Measurements from ENCODE around the gene DISP2.

The DISP2 gene

DNA sequence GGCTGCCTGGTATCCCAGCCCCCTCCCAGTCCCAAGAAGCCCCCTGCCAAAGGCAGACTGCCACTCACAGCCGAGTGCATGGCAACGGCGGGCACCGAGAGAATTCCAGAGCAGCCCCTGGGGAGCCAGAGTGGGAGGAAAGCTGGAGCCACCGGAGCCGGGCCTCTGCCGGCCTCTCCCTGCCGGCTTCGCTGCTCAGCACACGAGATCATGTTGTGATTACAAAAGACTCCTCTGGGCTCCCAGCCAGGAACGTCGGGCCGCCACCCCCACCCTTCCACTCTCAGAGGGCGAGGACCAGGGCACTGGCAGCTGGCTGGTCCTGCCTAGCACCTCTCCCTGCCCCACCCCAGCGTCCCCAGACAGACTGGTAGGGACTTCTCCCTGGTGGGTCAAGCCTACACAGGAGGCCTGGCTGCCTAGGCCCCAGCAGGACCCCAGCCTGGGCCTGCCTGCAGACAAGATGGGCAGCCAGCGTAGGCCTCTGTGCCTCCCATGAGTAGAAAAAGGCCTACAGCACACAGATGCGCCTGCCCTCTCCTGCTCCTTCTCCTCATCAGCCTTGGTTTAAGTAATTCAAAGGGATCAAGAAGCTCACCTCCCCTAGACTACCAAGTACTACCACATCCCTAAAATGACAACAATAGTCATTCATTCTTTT is 17.1 kb upstream of the DISP2 start, which contains the start of gene CCDC9B (continued):
- peak; percentile 64 for TF ChIP-seq ZIC2 (tag by site-specific recombination; IDR thresholded peaks at IDR 0.05)

DNA sequence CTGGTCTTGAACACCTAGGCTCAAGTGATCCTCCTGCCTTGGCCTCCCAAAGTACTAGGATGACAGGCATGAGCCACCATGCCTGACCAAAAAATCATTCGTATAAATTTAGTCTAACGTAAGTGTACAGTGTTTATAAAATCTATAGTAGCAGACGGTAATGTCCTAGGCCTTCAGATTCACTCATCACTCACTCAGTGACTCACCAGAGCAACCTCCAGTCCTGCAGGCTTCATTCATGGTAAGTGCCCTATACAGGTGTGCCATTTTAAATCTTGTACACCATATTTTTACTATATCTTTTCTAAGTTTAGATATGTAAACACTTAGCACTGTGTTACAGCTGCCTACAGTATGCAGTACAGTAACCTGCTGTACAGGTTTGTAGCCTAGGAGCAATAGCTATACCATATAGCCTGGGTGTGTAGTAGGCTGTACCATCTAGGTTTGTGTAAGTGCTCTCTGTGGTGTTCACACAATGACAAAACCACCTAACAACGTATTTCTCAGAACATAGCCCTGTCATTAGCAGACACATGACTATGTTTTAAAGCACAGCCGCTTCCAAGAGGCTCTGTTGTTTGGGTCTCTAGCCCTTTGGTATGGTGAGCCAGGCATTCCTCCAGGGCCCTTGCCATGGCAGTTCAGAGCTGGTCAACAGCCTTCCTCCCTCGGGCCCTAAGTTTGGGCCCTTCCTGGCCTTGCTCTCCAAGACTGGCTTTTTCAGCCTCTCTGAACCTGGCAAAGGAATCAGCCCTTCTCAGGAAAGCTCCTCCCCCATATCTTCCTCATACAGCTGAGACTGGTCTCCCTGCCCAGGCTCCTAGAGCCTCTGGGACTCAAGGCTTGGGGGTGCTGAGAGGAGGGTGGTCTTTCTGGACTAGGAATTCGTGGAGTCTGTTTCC is 15.4 kb upstream of the DISP2 start:
- TF ChIP-seq, protein P1, sequence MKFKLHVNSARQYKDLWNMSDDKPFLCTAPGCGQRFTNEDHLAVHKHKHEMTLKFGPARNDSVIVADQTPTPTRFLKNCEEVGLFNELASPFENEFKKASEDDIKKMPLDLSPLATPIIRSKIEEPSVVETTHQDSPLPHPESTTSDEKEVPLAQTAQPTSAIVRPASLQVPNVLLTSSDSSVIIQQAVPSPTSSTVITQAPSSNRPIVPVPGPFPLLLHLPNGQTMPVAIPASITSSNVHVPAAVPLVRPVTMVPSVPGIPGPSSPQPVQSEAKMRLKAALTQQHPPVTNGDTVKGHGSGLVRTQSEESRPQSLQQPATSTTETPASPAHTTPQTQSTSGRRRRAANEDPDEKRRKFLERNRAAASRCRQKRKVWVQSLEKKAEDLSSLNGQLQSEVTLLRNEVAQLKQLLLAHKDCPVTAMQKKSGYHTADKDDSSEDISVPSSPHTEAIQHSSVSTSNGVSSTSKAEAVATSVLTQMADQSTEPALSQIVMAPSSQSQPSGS (tag by site-specific recombination; IDR thresholded peaks at IDR 0.05; ENCODE audit: low read depth): no peak
- TF ChIP-seq ZNF266 (tag by site-specific recombination; IDR thresholded peaks at IDR 0.05; ENCODE audit: low read depth): no peak
- peak; percentile 72 for TF ChIP-seq PRDM10 (tag by site-specific recombination; IDR thresholded peaks at IDR 0.05)
- H3K4me3 ChIP-seq (ENCODE audit: low read depth, low read length): no peak overlapping the region
- H3K4me1 ChIP-seq (ENCODE audit: control insufficient read depth, insufficient read depth, low read length): peaks cover 10% of the 10 kb centered on the region; the same call in 1 of the 2 replicates
- H3K9me3 ChIP-seq (ENCODE audit: control insufficient read depth, insufficient read depth, low read depth, low read length): no peaks in the 10 kb centered on the region
- ChIA-PET POLR2A (interaction anchor here (1.2 kb wide), 1 partner anchor 20 kb away, joined by 3 read pairs; no protein-coding TSS in a partner anchor), CTCF (interaction anchor here (0.8 to 7.1 kb wide), 11 partner anchors 9 to 79 kb away, joined by 3 to 53 read pairs (median 6); partner anchors contain the start of genes DISP2 and KNSTRN)
- H3K27ac ChIP-seq (ENCODE audit: extremely low read depth, low read depth, low read length): no peak overlapping the region
- no peaks in the 10 kb centered on the region for H3K36me3 ChIP-seq (ENCODE audit: control insufficient read depth in 2 of 2, insufficient read depth in 1 of 2, low read length in 2 of 2)

DNA sequence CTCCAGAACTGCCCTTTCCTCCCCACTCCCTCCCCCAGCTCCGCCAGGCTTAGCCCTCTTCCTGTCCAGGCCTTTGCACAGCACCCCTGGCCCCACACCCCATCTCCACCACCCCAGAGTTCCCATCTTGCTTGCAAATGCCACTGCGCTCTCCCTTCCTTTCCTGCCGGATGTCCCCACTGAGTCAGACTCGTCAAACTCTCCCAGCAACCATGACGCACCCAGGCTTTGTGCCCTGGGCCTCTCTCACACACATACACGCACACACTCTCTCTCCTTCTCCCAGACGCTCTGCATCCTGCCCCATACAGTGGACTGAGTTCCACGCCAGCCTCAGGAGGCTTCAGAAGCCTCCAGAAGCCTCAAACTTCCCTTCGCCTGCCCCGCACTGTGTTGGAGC is 14.5 kb upstream of the DISP2 start:
- Histone ChIP-seq H3K27ac (ENCODE audit: extremely low read depth, low read depth, low read length) (no peak overlapping the region), H3K36me3 (ENCODE audit: control insufficient read depth in 2 of 2, insufficient read depth in 1 of 2, low read length in 2 of 2) (no peaks in the 10 kb centered on the region), H3K9me3 (ENCODE audit: control insufficient read depth, insufficient read depth, low read depth, low read length) (no peaks in the 10 kb centered on the region), H3K4me3 (ENCODE audit: low read depth, low read length) (no peak overlapping the region), H3K4me1 (ENCODE audit: control insufficient read depth, insufficient read depth, low read length) (peaks cover 10% of the 10 kb centered on the region; the same call in 1 of the 2 replicates)
- POLR2A ChIA-PET: interaction anchor here (1.5 kb wide), 1 partner anchor 78 kb away, joined by 6 read pairs; no protein-coding TSS in a partner anchor
- CTCF ChIA-PET: interaction anchor here (0.8 to 2.9 kb wide), 14 partner anchors 10 to 316 kb away, joined by 3 to 17 read pairs (median 6); partner anchors contain the start of genes DISP2 and KNSTRN
- no peak for TF ChIP-seq ZNF155 (tag by site-specific recombination; IDR thresholded peaks at IDR 0.05)
- TF ChIP-seq ZNF146 (tag by site-specific recombination; IDR thresholded peaks at IDR 0.05): no peak
- no peak for TF ChIP-seq ZNF768 (tag by site-specific recombination; IDR thresholded peaks at IDR 0.05)
- no peak for TF ChIP-seq PRDM1 (tag by site-specific recombination; IDR thresholded peaks at IDR 0.05)
- no peak for TF ChIP-seq ZNF19 (tag by site-specific recombination; IDR thresholded peaks at IDR 0.05; ENCODE audit: low read depth)
- TF ChIP-seq ZNF571 (tag by site-specific recombination; IDR thresholded peaks at IDR 0.05): no peak

DNA sequence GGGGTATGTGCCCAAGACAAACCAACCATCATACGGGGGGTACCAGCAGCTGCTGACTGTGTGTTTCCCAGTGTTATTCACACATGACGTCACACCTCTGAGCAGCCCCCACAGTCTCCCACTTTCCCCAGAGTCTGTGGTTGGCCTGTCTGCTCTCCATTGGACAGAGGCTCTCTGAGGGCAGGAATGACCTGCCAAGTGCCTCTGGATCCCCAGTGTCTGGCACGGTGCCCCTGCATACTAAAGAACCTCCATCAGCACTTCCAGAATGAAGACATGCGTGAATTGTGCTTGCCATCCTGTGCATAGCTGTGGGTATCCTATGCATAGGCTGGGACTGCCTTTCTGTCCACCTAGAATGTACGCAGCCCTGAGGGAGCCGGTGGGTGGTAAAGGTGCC is 13.8 kb upstream of the DISP2 start:
- no peaks in the 10 kb centered on the region for H3K9me3 ChIP-seq (ENCODE audit: control insufficient read depth, insufficient read depth, low read depth, low read length)
- H3K4me3 ChIP-seq (ENCODE audit: low read depth, low read length): no peak overlapping the region
- H3K27ac ChIP-seq (ENCODE audit: extremely low read depth, low read depth, low read length): no peak overlapping the region
- TF ChIP-seq MEIS1 (CRISPR knock-in tag; IDR thresholded peaks at IDR 0.05; ENCODE audit: borderline replicate concordance) (no peak), ZNF433 (tag by site-specific recombination; IDR thresholded peaks at IDR 0.05; ENCODE audit: low read depth) (no peak), ZNF558 (tag by site-specific recombination; IDR thresholded peaks at IDR 0.05) (no peak), ZNF140 (tag by site-specific recombination; IDR thresholded peaks at IDR 0.05) (no peak), ZNF830 (tag by site-specific recombination; IDR thresholded peaks at IDR 0.05; ENCODE audit: low read depth) (no peak), ZNF777 (tag by site-specific recombination; IDR thresholded peaks at IDR 0.05; ENCODE audit: borderline replicate concordance) (no peak), ZNF658 (tag by site-specific recombination; IDR thresholded peaks at IDR 0.05) (no peak)
- H3K36me3 ChIP-seq (ENCODE audit: control insufficient read depth in 2 of 2, insufficient read depth in 1 of 2, low read length in 2 of 2): no peaks in the 10 kb centered on the region
- H3K4me1 ChIP-seq (ENCODE audit: control insufficient read depth, insufficient read depth, low read length): peaks cover 10% of the 10 kb centered on the region; the same call in 1 of the 2 replicates
- CTCF ChIA-PET: interaction anchor here (0.6 to 2.9 kb wide), 26 partner anchors 9 to 317 kb away, joined by 3 to 17 read pairs (median 5); partner anchors contain the start of genes DISP2, INAFM2 and KNSTRN
- POLR2A ChIA-PET: interaction anchor here (1.5 kb wide), 1 partner anchor 78 kb away, joined by 6 read pairs; no protein-coding TSS in a partner anchor

All from HEK293 (cell line).